ENCODE measurements around the gene FXYD2.

Gene FXYD2

DNA sequence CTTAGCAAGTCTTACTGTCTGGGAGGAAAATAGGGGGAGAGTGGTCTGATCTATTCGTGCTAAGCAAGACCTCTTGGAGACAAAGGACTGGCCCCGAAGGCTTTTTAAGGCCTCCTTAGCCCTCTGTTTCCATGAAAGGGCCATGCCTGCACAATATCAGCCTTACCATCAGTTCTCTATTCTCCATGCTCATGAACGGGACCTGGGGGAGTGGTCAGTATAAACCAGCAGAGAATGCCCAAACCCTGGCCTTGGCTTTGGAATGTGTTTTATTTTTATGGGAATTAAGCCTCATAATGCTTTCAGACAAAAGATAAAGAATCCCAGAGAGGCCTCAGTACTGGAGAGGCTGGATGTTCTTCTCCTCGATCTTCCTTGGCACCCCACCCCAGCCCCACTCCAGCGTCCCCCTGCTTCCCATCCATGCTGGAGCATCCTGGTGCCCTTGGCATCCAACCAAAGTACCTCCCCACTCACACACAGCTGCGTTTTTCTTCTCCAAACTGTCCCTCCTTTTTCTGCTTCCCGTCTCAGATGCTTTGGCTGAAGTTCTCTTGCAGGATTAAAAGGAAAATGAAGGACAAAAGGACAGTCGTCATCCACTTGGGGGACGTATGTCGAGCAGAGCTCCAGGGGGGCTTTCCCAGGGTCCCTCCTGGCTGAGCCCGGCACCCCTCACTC, 33.3 kb upstream of the FXYD2 start:
- no peak for DNase-seq

DNA sequence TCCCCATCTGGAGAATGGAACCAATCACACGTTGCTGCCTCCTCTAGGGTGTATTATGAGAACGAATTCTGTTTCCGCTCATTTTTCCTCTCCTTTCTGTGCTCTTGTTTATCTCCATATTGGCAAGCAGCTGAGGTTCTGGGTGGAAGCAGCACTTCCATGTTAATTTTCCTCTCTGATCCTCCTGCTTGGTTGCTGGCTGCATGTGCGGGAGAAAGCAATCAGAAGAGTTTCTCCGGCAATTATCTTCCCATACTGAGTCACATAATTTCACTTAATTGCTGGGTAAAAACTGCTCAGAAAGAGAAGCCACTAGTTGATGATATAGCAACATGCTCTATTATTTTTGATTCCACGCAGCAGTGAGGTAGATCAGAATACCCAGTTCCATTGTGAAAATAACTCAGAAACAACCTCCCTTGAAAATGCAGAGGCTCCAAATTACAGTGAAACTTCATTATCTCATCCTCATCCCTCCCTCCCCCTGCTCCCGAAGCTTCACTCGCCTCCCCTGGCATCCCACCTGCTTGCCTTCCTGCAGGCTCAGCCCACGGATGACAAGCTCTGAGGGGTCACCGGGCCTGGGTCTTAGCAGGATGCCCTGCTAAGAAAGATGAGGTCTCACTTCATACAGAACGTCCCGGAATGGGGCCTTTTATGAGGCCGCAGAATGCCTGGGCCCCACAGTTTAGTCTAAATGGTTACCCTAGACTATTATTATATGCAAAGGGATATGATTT, 31.5 kb upstream of the FXYD2 start:
- no peak for DNase-seq

DNA sequence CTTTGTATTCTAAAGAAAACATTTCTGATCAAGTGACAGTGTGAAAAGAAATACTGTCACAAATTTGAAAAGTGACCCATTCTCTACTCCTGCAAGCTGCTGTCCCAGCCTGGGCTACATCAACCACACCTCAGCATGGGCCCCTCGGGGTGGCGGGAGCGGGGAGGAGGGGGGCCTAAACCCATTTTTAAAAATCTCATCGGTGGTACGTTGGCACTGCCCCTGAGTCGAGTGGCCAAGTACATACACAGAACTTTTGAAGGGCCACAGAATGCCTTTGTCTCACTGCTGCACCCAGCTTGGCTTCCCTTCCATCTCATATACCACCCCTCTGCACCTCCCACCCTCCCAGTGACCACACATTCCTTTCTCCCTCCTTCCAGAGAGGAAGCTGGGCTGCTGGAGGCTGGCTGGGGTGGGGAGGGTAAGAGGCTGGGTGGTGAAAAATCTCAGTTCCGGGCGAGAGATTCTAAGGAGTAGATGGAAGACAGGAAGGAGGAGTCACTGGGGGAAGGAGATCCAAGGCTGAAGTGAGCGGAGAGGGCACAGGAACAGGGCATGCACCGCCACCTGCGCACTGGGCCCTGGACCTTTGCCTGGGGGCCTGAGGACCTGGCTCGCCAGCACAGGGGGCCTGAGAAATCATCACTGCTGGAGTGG, 30.8 kb upstream of the FXYD2 start:
- no peak for DNase-seq

GRCh38 chr11:117852309-117852708, 27.8 kb upstream of the FXYD2 start:
- no peak for DNase-seq

- no peak for DNase-seq
Measured at GRCh38 chr11:117851852-117852251, 27.3 kb upstream of the FXYD2 start.

DNA sequence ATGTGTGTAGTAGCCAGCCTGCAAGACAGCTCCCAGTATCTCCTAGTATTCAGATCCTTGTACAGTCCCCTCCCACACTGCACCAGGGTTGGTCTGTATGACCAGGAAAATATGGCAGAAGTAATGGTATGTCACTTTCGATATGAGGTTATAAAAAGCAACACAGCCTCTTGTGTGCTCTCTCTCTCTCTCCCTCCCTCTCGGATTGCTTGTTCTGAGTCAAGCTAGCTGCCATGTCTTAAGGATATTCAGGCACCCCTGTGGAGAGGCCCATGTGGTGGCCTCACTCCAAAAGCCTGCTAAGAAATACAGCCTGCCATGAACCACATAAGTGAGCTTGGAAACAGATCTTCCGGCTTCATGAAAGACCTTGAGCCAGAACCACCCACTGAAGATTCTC, 26.6 kb upstream of the FXYD2 start:
- DNase-seq, result no peak

DNA sequence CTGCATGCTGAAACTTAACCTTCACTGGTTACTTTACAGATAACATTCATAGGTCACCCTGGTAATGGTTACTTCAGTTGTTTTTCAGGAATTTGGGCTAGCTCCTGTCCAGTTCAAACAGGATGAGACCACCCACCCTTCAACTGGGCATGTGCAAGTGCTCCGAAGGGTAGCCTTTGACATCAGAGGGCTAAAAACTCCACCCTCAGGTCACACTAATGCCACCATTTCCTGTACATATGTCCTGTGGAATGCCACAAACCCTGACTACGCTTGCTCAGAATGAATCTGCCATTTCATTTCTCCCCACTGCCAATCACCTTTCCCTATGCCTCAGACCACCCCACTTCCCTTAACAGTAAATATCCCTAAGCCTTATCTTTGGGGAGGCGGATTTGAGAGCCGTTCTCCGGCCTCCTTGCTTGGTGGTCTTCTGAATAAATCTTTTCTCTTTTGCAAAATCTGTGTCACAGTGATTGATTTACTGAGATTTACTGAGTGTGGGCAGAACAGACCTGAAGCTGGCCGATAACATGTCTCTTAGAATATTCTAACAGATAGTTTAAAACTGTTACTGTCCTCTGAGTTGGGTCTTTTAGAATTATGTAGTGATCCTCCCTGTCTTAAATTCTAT, 25.4 kb upstream of the FXYD2 start:
- DNase-seq, result no peak

GRCh38 chr11:117843666-117844484, 19.3 kb upstream of the FXYD2 start:
- peak; percentile 5 for DNase-seq

DNA sequence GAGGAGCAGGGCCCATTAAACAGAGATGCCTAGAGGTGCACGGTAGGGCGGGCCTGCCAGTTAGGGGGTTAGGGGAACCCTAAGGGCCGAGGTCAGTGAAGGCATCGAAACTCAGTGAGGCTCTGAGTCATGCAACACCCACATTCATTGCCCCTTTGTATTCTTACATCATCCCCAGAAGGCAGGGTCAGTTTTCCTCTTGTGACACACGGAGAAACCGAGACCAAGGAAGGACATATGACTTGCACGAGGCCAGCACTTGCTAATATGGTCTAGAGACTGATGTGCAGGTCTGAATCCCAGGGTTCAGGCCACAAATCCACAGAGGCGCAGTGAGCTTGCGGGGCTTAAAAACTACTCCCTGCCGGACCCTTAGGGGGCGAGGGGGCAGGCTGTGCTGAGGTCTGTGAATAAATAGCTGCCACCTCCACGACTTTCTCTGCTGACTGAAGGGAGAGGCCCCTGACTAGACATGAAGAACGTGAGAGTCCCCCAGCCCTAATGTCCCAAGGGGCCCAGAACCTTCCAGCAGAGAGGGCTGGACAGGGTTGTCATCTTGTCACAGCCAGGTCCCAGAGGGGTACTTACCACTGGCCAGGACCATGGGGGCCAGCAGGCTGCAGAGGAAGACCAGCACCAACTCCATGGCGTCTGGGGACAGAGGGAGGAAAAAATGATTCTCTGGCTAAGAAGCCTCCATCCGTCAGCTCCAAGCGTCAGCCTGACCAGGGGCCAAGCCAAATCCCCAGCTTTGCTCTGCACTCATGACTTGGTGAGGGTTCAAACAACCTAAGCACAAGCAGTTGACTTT, 17.8 kb upstream of the FXYD2 start:
- DNase-seq, result no peak

DNA sequence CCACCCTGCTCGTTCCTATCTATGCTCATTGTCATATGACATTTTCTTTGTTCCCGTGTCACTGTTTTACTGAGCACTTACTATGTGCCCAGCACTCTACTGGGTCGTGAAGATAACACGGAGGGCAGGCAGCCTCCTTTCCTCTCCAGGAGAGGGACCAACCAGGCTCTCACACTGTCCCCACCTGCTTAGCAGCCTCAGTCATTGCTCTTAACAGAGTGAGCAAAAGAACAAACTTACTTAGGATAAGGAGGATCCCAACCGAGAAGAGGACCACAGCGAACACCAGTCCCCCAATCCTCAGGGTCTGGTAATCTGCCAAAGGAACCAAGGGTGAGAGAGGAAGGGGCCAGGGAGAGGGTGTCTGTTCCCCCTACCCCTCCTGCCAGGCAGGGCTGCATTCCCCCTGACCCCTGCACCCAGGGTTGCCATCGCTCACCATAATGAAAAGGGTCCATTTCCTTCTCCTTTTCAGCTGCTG, 17.0 kb upstream of the FXYD2 start:
- DNase-seq, result no peak

DNA sequence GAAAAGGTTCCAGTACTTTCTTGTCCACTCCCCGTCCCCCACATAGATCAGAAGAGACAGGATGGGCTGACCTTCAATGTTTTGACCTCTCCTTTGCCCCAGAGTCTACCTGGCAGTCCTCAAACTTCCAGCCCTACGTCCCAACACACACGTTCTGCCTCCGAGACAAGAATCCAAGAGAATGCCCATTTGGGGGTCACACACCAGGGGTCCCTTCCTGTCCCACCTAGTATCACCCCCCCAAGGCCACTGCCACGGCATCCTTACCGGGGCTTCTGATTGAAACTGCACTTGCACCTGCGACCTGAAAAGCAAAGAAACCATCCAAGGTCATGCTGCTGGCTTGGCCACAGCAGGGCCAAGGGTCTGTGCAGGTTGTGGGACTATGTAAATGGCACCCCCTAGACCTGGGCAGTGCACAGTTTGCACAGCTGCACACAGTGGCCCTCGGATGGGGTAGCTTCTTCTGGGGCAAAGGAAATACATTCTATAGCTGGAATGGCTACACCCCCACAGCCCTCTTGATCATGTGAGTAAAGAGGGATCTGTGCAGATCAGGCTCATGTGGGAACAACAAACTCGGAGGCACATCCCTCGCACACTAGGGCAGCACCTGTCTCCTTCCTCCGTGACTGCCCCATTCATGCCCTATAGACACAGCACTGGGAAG, 16.5 kb upstream of the FXYD2 start:
- DNase-seq, result no peak

GRCh38 chr11:117839936-117840813, 15.6 kb upstream of the FXYD2 start:
- no peak for DNase-seq

DNA sequence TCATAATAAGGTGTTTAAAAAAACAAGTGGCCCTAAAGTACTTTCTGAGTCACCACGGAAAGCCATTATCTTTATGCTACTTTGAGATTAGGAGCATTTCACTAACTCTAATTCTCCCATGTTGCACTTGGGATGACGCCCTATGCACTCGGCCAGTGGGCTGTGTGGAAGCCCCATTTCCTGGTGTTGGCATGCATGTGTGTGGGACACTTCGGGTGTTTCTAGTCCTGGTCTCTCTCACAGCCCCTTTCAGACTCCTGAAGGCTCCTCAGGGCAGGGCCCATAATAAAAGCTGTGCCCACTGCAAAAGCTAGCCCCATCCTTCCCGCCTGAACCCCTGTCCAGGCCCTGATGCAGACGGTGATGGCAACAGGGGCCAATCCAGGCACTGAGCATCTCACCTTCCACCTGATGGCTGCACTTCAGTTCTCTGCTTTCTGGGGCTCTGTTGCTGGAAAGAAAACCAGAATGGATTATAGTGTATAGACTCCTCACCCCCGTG, 14.9 kb upstream of the FXYD2 start:
- DNase-seq, result no peak

- DNase-seq, result no peak
Measured at GRCh38 chr11:117838901-117839300, 14.4 kb upstream of the FXYD2 start.

DNA sequence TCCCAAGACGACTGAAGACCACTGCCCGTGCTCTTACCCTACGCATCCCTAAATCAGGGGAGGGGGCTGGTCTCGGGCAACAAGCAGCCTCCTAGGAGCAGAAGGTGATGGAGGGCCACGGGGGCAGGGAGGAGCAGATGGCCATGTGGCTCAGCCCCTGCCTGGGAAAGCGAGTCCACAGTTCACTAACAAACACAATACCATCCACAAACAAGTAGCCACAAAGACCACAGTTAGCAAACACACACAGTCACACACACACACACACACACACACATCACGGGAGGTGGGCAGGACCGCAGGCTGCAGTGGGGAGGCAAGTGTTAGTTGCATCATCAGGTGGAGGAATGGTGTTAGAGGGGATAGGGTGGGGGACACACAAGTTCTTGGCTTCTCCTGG, 13.2 kb upstream of the FXYD2 start:
- no peak for DNase-seq

DNA sequence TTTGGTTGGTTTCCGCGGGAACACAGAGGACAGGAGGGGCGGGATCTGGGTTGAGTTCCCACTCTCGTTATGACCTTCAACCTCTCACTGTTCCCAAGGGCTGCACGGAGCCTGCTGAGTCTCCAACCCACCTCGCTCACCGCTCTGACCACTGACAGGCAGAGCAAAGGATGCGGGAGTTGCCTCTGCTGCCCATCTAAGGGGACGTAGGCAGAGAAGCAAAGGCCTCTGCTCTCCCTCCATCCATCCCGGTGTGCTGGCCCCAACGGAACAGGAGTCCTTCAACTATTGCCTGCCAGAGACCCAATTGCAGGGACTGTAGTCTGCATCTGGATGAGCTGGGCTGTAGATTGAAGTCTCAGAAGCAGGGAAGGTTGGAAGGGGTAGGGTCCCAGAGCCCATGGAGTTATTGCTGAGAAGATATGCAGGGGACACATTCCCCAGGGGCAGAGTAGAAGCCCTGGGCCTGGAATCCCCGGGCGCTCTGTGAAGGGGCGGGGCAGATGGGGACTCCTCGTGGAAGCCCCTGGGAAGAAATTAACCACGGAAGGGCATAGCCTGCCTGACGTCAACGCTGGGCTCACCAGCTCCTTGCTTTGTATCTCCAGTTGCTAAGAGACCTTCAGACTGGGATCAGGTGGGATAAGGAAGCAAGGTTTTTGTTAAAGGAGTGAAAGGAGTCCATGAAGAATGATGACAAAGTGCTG, 12.7 kb upstream of the FXYD2 start:
- no peak for DNase-seq

DNA sequence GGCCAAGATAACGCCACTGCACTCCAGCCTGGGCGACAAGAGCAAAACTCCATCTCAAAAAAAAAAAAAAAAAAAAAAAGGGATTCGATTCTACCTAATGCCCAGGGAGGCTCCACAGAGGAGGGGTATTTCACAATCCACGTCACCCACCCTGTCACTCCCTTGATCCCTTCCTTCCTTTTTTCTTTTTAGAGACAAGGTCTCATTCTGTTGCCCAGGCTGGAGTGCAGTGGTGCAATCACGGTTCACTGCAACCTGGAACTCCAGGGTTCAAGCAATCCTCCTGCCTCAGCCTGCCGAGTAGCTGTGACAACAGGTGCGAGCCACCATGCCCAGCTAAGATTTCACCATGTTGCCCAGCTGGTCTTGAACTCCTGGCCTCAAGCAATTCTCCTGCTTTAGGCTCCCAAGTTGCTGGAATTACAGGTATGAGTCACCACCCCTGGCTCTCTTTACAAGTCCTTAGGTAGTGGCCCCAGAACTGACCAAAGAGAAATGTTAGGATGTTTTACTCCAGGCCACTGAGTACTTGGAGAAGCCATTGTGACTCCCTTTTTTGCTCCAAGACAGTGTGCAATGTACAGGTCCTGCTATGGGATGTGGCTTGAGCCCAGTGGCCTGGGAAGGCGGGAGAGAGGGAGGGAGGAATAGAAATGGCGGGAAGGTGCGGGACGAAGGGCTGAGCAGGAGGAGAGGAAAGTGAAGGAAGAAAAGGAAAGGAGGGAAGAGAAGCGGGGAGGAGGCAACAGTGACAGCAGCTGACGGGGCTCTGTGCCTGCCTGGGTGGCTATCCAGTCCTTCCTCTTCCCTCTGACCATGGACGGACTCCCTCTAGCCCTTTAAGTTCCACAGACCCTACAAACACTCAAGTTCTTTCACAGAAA, 11.8 kb upstream of the FXYD2 start:
- no peak for DNase-seq

DNA sequence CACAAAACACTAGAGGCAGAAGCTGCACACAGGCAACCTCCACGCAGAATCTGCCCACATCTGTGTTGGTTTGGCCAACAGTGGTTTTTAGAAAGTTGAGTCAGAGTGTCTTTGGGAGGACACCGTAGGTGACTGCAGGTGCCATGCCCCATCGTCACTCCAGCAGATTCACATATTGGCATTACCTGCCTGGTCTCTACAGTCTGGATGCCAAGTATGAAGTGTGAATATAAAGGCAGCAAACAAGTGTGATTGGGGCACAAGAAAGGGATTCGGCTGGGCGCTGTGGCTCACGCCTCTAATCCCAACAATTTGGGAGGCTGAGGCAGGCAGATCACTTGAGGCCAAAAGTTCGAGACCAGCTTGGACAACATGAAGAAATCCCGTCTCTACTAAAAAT, 11.0 kb upstream of the FXYD2 start:
- DNase-seq, result no peak
